ENCODE data around the gene NPRL2. TPM values are rescaled to one million over a fixed set of nuclear protein-coding genes. Genes with fewer than 3 reads are reported as not detected.
A peak's percentile ranks its signal among the peaks of the same experiment; 100 is the strongest.

Gene NPRL2
- 19.4 TPM for polyA plus RNA-seq (2013, experiment 1 of 2)
- 17.4 TPM for polyA plus RNA-seq (2013, experiment 2 of 2)

GRCh38 chr3:50350527-50351322, at the start of gene NPRL2, which contains the start of gene CYB561D2:
TSS of gene NPRL2 (minus strand) at chr3:50350775. CDS start at chr3:50350652, 123 bp downstream.
TSS of gene CYB561D2 (plus strand) at chr3:50350862. CDS start at chr3:50351434, 572 bp downstream.
- Histone ChIP-seq H3K27ac (replicated peaks; ENCODE audit: low read length) (peak within 1 kb of the TSS; percentile 84), H2BK12ac (ENCODE audit: low read length) (peak within 1 kb of the TSS; percentile 87), H2BK5ac (ENCODE audit: low read length) (peak within 1 kb of the TSS; percentile 97), H3K23ac (ENCODE audit: low read depth, low read length, poor library complexity) (peak within 1 kb of the TSS; percentile 90), H3K27me3 (ENCODE audit: control insufficient read depth in 3 of 3, insufficient read depth in 3 of 3, low read depth in 1 of 3, low read length in 3 of 3) (peaks cover 0 to 3% (median 0%) of the 10 kb centered on the region in 3 experiments), H3K18ac (ENCODE audit: low read length) (peak within 1 kb of the TSS; percentile 99), H3K4ac (ENCODE audit: low read length) (peak within 1 kb of the TSS; percentile 8), H3K36me3 (replicated peaks in 1 of 2; ENCODE audit: control insufficient read depth in 2 of 2, insufficient read depth in 2 of 2, low read length in 2 of 2) (peaks cover 39 to 48% of the 10 kb centered on the region in 2 donors), H3K79me1 (ENCODE audit: low read depth, low read length) (peaks cover 3% of the 10 kb centered on the region), H3K9ac (ENCODE audit: low read depth, low read length, poor library complexity) (peak within 1 kb of the TSS; percentile 98), H4K91ac (ENCODE audit: low read depth, low read length, poor library complexity) (no peak within 1 kb of the TSS), H3K4me1 (ENCODE audit: control insufficient read depth in 2 of 2, insufficient read depth in 1 of 2, low read depth in 1 of 2, low read length in 2 of 2) (peaks cover 10 to 13% of the 10 kb centered on the region in 2 donors), H3K4me2 (ENCODE audit: insufficient read depth, low read length, poor library complexity, severe bottlenecking) (peak within 1 kb of the TSS; percentile 94), H4K8ac (ENCODE audit: low read depth, low read length) (no peak within 1 kb of the TSS), H2BK120ac (ENCODE audit: low read depth, low read length) (no peak within 1 kb of the TSS), H3K9me3 (replicated peaks in 1 of 2; ENCODE audit: control insufficient read depth in 2 of 2, insufficient read depth in 1 of 2, low read depth in 1 of 2, low read length in 2 of 2) (no peaks in the 10 kb centered on the region), H3K4me3 (ENCODE audit: low read length in 2 of 2) (peak within 1 kb of the TSS; percentile 84 to 92), H2BK15ac (ENCODE audit: low read length) (peak within 1 kb of the TSS; percentile 64), H3K14ac (ENCODE audit: low read length) (peak within 1 kb of the TSS; percentile 99), H2AK5ac (ENCODE audit: low read depth, low read length) (peak within 1 kb of the TSS; percentile 76), H2AFZ (ENCODE audit: low read length) (peak within 1 kb of the TSS; percentile 97)
- WGBS, 2 donors (ENCODE audit: extremely low coverage in 2 of 2, insufficient read length in 2 of 2, insufficient replicate concordance in 1 of 2), result no CpG with 5 or more reads among the region's 64 CpGs
- peak; percentile 85 for DNase-seq (ENCODE audit: low spot score)

GRCh38 chr3:50396502-50396901, 45.9 kb upstream of the NPRL2 start:
- Histone ChIP-seq H3K14ac (ENCODE audit: low read length) (peak overlapping the region; percentile 3), H3K4me2 (ENCODE audit: insufficient read depth, low read length, poor library complexity, severe bottlenecking) (no peak overlapping the region), H3K4me3 (ENCODE audit: low read length in 2 of 2) (peak overlapping the region in 1 of 2 donors; percentile 8), H3K4me1 (ENCODE audit: control insufficient read depth in 2 of 2, insufficient read depth in 1 of 2, low read depth in 1 of 2, low read length in 2 of 2) (peaks cover 0 to 15% of the 10 kb centered on the region in 2 donors), H3K4ac (ENCODE audit: low read length) (no peak overlapping the region), H2AFZ (ENCODE audit: low read length) (no peak overlapping the region), H4K91ac (ENCODE audit: low read depth, low read length, poor library complexity) (no peak overlapping the region), H3K27me3 (ENCODE audit: control insufficient read depth in 3 of 3, insufficient read depth in 3 of 3, low read depth in 1 of 3, low read length in 3 of 3) (peaks cover 0 to 58% (median 0%) of the 10 kb centered on the region in 3 experiments), H3K36me3 (replicated peaks in 1 of 2; ENCODE audit: control insufficient read depth in 2 of 2, insufficient read depth in 2 of 2, low read length in 2 of 2) (no peaks in the 10 kb centered on the region), H4K8ac (ENCODE audit: low read depth, low read length) (no peak overlapping the region), H3K27ac (replicated peaks; ENCODE audit: low read length) (no peak overlapping the region), H2BK12ac (ENCODE audit: low read length) (no peak overlapping the region), H2BK5ac (ENCODE audit: low read length) (no peak overlapping the region), H3K23ac (ENCODE audit: low read depth, low read length, poor library complexity) (no peak overlapping the region), H3K9me3 (replicated peaks in 1 of 2; ENCODE audit: control insufficient read depth in 2 of 2, insufficient read depth in 1 of 2, low read depth in 1 of 2, low read length in 2 of 2) (no peaks in the 10 kb centered on the region), H3K79me1 (ENCODE audit: low read depth, low read length) (peaks cover 3% of the 10 kb centered on the region), H2AK5ac (ENCODE audit: low read depth, low read length) (no peak overlapping the region), H3K9ac (ENCODE audit: low read depth, low read length, poor library complexity) (no peak overlapping the region), H2BK15ac (ENCODE audit: low read length) (no peak overlapping the region), H3K18ac (ENCODE audit: low read length) (no peak overlapping the region), H2BK120ac (ENCODE audit: low read depth, low read length) (no peak overlapping the region)
- no peak for DNase-seq (ENCODE audit: low spot score)
- no CpG with 5 or more reads among the region's 10 CpGs for whole genome bisulfite sequencing, 2 donors (ENCODE audit: extremely low coverage in 2 of 2, insufficient read length in 2 of 2, insufficient replicate concordance in 1 of 2)

GRCh38 chr3:50395070-50395860, 44.7 kb upstream of the NPRL2 start:
- Histone ChIP-seq H3K9ac (ENCODE audit: low read depth, low read length, poor library complexity) (no peak overlapping the region), H3K4ac (ENCODE audit: low read length) (no peak overlapping the region), H3K36me3 (replicated peaks in 1 of 2; ENCODE audit: control insufficient read depth in 2 of 2, insufficient read depth in 2 of 2, low read length in 2 of 2) (no peaks in the 10 kb centered on the region), H3K4me3 (ENCODE audit: low read length in 2 of 2) (no peak overlapping the region), H2BK120ac (ENCODE audit: low read depth, low read length) (no peak overlapping the region), H3K4me2 (ENCODE audit: insufficient read depth, low read length, poor library complexity, severe bottlenecking) (no peak overlapping the region), H3K23ac (ENCODE audit: low read depth, low read length, poor library complexity) (no peak overlapping the region), H2AFZ (ENCODE audit: low read length) (no peak overlapping the region), H2BK5ac (ENCODE audit: low read length) (no peak overlapping the region), H3K27ac (replicated peaks; ENCODE audit: low read length) (no peak overlapping the region), H3K18ac (ENCODE audit: low read length) (peak overlapping the region; percentile 44), H3K79me1 (ENCODE audit: low read depth, low read length) (peaks cover under 1% of the 10 kb centered on the region), H3K27me3 (ENCODE audit: control insufficient read depth in 3 of 3, insufficient read depth in 3 of 3, low read depth in 1 of 3, low read length in 3 of 3) (peaks cover 0 to 66% (median 0%) of the 10 kb centered on the region in 3 experiments), H4K8ac (ENCODE audit: low read depth, low read length) (no peak overlapping the region), H2BK12ac (ENCODE audit: low read length) (no peak overlapping the region), H2BK15ac (ENCODE audit: low read length) (no peak overlapping the region), H3K4me1 (ENCODE audit: control insufficient read depth in 2 of 2, insufficient read depth in 1 of 2, low read depth in 1 of 2, low read length in 2 of 2) (peaks cover 0 to 15% of the 10 kb centered on the region in 2 donors), H3K9me3 (replicated peaks in 1 of 2; ENCODE audit: control insufficient read depth in 2 of 2, insufficient read depth in 1 of 2, low read depth in 1 of 2, low read length in 2 of 2) (no peaks in the 10 kb centered on the region), H3K14ac (ENCODE audit: low read length) (no peak overlapping the region), H4K91ac (ENCODE audit: low read depth, low read length, poor library complexity) (no peak overlapping the region), H2AK5ac (ENCODE audit: low read depth, low read length) (peak overlapping the region; percentile 39)
- no CpG with 5 or more reads among the region's 10 CpGs for WGBS, 2 donors (ENCODE audit: extremely low coverage in 2 of 2, insufficient read length in 2 of 2, insufficient replicate concordance in 1 of 2)
- no peak for DNase-seq (ENCODE audit: low spot score)
